Islet precursor cell (in vitro differentiated cells): ENCODE measurements around the gene EXOSC3.
"Not testable (repeated sequence)": the region's sequence is repeated elsewhere in the genome, so short reads cannot be mapped to it uniquely, and the experiment has no call there.

Experiments
- DNase-seq: peaks from one replicate; pipeline ENCODE4 v3.0.0-alpha.2; 2018

The EXOSC3 gene

GRCh38 chr9:37784616-37785483, at the start of gene EXOSC3:
Gene EXOSC3, minus strand, starts transcription at chr9:37785064. Its CDS starts 20 bp downstream, at chr9:37785044.
- DNase-seq = peak; percentile 96

DNA sequence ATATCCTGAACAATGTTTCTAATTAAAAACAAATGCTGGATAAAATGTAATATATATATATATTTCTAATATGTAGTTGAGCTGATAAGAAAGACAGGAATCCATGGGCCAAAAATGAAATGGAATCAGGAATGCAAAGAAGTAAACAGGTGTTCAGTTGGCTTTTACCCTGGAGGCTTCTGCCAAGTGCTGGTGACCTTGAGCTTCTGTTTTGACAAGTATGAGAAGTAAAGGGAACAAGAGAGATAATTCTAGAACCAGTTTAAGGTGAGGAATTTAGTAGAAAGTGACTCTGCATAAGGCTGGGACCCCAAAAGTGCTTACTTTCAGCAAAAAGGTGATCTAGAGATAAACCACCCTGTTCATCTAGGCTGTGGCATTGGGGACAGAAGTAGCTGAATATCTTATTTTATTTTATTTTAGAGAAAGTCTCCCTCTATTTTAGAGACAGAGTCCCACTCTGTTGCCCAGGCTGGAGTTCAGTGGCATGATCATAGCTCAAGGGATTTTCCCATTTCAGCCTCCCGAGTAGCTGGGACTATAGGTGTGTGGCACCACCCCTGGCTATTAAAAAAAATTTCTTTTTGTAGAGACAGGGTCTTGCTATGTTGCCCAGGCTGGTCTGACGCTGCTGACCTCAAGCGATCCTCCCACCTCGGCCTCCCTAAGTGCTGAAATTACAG, 42.8 kb upstream of the EXOSC3 start:
- DNase-seq = no peak

DNA sequence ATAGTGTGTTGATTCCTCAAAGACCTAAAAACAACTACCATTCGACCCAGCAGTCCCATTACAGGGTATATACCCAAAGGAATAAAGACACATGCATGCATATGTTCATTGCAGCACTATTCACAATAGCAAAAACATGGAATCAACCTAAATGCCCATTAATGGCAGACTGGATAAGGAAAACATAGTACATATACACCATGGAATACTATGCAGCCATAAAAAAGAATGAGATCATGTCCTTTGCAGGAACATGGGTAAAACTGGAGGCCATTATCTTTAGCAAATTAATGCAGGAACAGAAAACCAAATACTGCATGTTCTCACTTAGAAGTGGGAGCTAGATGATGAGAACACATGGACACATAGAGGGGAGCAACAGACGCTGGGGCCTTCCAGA, 40.3 kb upstream of the EXOSC3 start:
- DNase-seq = not testable (repeated sequence)

GRCh38 chr9:37820142-37820541, 35.3 kb upstream of the EXOSC3 start:
- DNase-seq = no peak

DNA sequence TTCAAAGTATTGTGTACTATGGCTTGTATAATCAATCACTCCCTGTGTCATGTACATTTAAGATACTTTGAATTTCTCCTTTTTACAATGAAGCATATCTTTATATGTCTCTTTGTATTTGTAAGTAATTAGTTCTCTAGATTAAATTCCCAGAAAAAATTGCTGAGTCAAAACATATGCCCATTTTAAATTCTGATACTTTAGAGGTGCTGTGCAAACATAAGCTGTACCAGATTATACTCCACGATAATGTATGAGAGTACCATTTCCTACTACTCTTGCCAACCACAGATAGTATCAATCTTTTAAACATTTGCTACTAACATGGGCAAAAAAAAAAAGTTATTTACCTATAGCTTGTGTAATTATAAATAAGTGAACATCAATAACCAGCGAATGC, 34.0 kb upstream of the EXOSC3 start:
- DNase-seq = no peak

- no peak for DNase-seq
Observed at GRCh38 chr9:37812773-37813379, 28.0 kb upstream of the EXOSC3 start.

- no peak for DNase-seq
Observed at GRCh38 chr9:37811906-37812476, 27.1 kb upstream of the EXOSC3 start.

- DNase-seq = not testable (repeated sequence)
Observed at GRCh38 chr9:37809676-37810075, 24.8 kb upstream of the EXOSC3 start.

DNA sequence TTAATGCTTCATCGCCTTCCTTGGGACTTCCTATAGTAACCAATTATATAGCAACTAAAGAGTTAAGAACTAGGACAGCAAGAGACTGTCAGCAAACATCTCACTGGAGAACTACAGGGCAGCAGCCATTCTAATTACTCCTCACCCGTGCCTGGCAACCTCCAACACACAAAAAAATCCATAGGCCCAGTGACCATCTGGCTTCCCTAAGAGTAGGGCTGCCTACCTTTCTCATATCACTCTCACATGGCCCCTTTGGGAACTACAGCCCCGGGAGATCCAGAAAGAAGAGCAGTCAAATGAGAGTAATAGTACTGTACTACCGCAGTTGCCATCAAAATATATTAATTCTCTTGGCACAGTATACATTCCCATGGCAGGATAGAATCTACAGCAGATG, 21.4 kb upstream of the EXOSC3 start:
- no peak for DNase-seq

DNA sequence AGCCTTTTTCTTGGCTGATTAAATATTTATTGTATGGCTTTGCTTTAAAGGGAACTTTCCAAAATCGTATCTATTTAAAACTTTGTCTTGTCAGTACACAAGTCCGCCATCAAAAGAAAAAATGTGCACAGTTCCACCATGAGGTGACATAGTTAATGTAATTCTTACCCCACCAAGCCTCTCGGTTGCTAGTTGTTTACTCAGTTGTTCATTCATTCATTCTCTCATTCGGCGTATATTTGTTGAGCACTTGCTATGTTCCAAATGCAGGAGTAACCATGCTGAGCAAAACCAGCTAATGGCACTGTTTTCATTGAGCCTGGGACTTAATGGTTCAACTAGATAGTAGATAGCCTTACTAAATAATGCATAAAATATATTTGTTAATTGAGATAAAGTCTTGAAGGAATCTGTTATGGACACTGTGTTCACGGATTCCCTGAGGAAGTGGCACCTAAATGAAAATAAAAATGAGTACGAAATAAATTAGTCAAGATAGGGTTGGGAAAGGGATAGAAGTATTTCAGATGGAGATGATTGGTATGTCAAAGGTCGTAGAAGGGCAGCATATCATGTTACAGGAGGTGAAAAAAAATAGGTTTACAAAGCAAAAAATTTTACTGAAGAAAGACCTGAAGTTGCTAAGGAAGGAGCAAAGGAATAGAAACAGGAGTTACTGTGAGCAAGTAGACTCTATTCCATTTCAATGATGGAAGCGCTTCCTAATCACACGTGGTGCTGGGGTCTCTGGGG, 17.3 kb upstream of the EXOSC3 start:
- no peak for DNase-seq

GRCh38 chr9:37801287-37801850, 16.5 kb upstream of the EXOSC3 start:
- DNase-seq = peak; percentile 60

- DNase-seq = peak; percentile 91
Observed at GRCh38 chr9:37800631-37801286, 15.9 kb upstream of the EXOSC3 start, which contains the start of gene DCAF10. Gene DCAF10, plus strand, starts transcription at chr9:37800797. Its CDS starts 70 bp downstream, at chr9:37800867.

- DNase-seq = no peak
Observed at GRCh38 chr9:37798677-37799076, 13.8 kb upstream of the EXOSC3 start.

- no peak for DNase-seq
Observed at GRCh38 chr9:37796232-37796631, 11.4 kb upstream of the EXOSC3 start.

- DNase-seq = no peak
Observed at GRCh38 chr9:37792122-37792521, 7.3 kb upstream of the EXOSC3 start.

DNA sequence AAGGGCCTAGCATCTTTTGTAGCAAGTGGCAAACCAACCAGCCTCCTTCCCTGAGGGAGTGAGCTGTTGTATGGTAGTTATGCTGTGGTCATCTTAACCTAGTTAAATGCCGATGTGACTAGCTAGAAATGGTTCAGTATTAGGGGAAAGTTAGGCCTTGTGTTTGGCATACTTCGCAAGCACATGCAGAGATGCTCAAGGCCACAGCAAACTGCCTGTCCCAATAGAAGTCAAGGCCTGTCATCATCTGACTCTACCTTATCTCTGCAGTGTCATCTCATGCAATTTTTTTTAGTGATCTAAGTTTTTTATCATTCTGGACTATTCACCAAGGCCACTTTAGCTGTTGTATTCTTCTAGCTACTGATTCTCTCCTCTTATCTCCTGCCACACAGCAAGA, 5.2 kb upstream of the EXOSC3 start:
- no peak for DNase-seq

GRCh38 chr9:37788332-37788731, 3.5 kb upstream of the EXOSC3 start:
- DNase-seq = no peak

DNA sequence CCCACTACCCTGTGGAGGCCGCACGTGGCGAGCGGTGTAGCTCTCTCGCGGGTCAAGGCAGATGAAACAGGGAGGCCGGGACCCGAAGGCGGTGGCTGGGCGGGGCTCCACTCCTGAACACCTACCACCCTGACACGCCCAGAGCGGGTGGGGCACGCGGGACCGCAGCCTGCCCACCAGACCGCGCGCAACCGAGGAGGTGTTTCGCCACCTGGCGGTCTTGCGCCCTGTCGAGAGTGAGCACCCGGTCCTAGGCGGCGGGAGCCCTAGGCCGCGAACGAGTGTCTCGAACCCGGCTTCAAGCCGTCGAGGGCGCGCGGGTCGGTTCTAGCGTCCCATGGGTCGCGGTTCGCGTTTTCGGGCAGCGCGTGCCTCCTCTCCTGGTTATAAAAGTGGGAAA, 2.2 kb upstream of the EXOSC3 start:
- DNase-seq = no peak

DNA sequence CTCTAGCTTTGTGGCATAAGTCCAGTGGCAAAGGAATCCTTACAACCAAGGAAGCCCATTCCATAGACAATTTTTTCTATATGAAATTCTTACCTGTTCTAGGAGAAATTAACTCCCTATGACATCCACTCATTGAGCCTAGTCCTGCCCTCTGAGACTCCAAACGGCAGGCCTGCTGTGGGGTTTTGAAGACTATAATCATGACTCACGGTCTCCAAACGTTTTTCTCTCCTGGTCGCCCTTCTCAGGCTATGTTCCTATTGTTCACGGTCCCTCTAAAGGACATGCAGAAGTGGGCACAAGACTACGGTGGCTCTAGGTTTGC, 611 bp downstream of the EXOSC3 start:
- no peak for DNase-seq

GRCh38 chr9:37778534-37778933, 6.3 kb downstream of the EXOSC3 start:
- DNase-seq = no peak

DNA sequence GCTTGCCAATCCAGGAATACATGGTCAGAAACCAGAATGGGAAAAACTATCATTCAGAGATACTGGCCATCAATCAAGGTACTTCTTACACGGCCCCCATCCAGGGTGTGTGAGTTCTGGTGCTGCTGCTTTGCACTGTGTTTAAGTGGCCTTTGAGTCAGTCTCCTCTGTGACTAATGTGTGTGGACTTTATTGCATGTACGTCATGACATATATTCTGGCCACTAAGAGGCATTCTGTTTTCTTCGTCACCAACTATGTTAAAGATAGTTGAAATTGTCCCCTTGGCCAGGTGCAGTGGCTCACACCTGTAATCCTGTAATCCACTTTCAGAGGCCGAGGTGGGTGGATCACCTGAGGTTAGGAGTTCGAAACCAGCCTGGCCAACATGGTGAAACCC, 8.5 kb downstream of the EXOSC3 start:
- no peak for DNase-seq
